Memory B cell (primary cell): ENCODE measurements around the gene PRLR.

Source experiments
- ATAC-seq: fragments of 150-1000 bp; cut with Tn5 transposase; 2 replicates; pipeline ENCODE4 v1.10.0; 2021; ENCODE audit warnings: low read depth, mild to moderate bottlenecking, moderate library complexity
- DNase-seq, 2 donors: peaks; one replicate each; pipeline ENCODE4 v3.0.0; 2022; ENCODE audit warnings: low spot score in 2 of 2
- H3K27ac Mint-ChIP-seq: one replicate; pipeline ENCODE4 v1.8.0; 2022; ENCODE audit warnings: mild to moderate bottlenecking, moderate library complexity, mixed read lengths
- H3K27me3 Mint-ChIP-seq: one replicate; pipeline ENCODE4 v1.8.0; 2022; ENCODE audit warnings: mixed read lengths
- H3K36me3 Mint-ChIP-seq: one replicate; pipeline ENCODE4 v1.8.0; 2022; ENCODE audit warnings: mild to moderate bottlenecking, mixed read lengths
- H3K4me1 Mint-ChIP-seq: one replicate; pipeline ENCODE4 v1.8.0; 2022; ENCODE audit warnings: mixed read lengths
- H3K4me3 Mint-ChIP-seq: one replicate; pipeline ENCODE4 v1.8.0; 2022; ENCODE audit warnings: mild to moderate bottlenecking, moderate library complexity, mixed read lengths
- H3K9me3 Mint-ChIP-seq: one replicate; pipeline ENCODE4 v1.8.0; 2022; ENCODE audit warnings: mixed read lengths

PRLR gene

GRCh38 chr5:35066260-35066795 lies 164.0 kb downstream of the PRLR start:
- Mint-ChIP-seq H3K9me3 (no peaks in the 10 kb centered on the region), H3K4me1 (peaks cover 11% of the 10 kb centered on the region), H3K27ac (no peak overlapping the region), H3K36me3 (no peaks in the 10 kb centered on the region), H3K4me3 (no peak overlapping the region), H3K27me3 (no peaks in the 10 kb centered on the region)
- ATAC-seq (peak; percentile 82), DNase-seq (no peak)

GRCh38 chr5:35063414-35063813 lies 166.9 kb downstream of the PRLR start:
- DNase-seq = no peak
- Mint-ChIP-seq H3K36me3 (no peaks in the 10 kb centered on the region), H3K27ac (no peak overlapping the region), H3K4me3 (no peak overlapping the region), H3K9me3 (no peaks in the 10 kb centered on the region), H3K27me3 (no peaks in the 10 kb centered on the region), H3K4me1 (peaks cover 11% of the 10 kb centered on the region)
- ATAC-seq = no peak

GRCh38 chr5:35061211-35061770 lies 169.0 kb downstream of the PRLR start:
- no peak for DNase-seq
- H3K27ac Mint-ChIP-seq = no peak overlapping the region
- no peaks in the 10 kb centered on the region for H3K9me3 Mint-ChIP-seq
- H3K4me1 Mint-ChIP-seq = peaks cover 8% of the 10 kb centered on the region
- H3K4me3 Mint-ChIP-seq = no peak overlapping the region
- ATAC-seq = no peak
- no peaks in the 10 kb centered on the region for H3K27me3 Mint-ChIP-seq
- no peaks in the 10 kb centered on the region for H3K36me3 Mint-ChIP-seq

- Mint-ChIP-seq H3K9me3 (no peaks in the 10 kb centered on the region), H3K4me3 (no peak overlapping the region), H3K27me3 (peaks cover 2% of the 10 kb centered on the region), H3K27ac (no peak overlapping the region), H3K4me1 (no peaks in the 10 kb centered on the region), H3K36me3 (no peaks in the 10 kb centered on the region)
- no peak for ATAC-seq
- DNase-seq = no peak
Observed at GRCh38 chr5:35060236-35060635, 170.1 kb downstream of the PRLR start.

DNA sequence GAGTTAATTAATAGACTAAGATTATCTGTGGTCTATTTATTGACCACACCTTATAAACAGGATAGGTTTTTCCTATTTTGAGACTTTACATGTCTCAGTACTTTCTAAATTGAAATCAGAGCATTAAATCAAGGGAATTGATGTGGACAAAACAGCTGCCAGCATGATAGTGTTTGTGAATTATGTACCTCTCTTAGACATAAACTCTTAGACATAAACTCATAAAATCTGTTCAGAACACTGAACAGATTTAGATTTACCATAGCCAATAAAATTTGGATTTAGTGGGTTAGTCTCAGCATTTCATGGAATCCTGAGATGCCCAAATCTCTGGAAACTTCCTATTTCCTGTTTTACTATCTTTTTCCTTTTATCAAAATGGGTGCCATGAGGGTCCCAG lies 171.0 kb downstream of the PRLR start:
- ATAC-seq = no peak
- Mint-ChIP-seq H3K36me3 (no peaks in the 10 kb centered on the region), H3K27me3 (peaks cover 2% of the 10 kb centered on the region), H3K27ac (no peak overlapping the region), H3K4me1 (no peaks in the 10 kb centered on the region), H3K9me3 (no peaks in the 10 kb centered on the region), H3K4me3 (no peak overlapping the region)
- DNase-seq = no peak

GRCh38 chr5:35058374-35058788 lies 171.9 kb downstream of the PRLR start:
- no peak overlapping the region for H3K27ac Mint-ChIP-seq
- no peak overlapping the region for H3K4me3 Mint-ChIP-seq
- no peak for DNase-seq
- H3K9me3 Mint-ChIP-seq = no peaks in the 10 kb centered on the region
- peaks cover 4% of the 10 kb centered on the region for H3K27me3 Mint-ChIP-seq
- H3K36me3 Mint-ChIP-seq = no peaks in the 10 kb centered on the region
- H3K4me1 Mint-ChIP-seq = no peaks in the 10 kb centered on the region
- no peak for ATAC-seq

- H3K36me3 Mint-ChIP-seq = no peaks in the 10 kb centered on the region
- H3K27ac Mint-ChIP-seq = no peak overlapping the region
- peaks cover 4% of the 10 kb centered on the region for H3K27me3 Mint-ChIP-seq
- H3K9me3 Mint-ChIP-seq = no peaks in the 10 kb centered on the region
- DNase-seq (no peak), ATAC-seq (no peak)
- H3K4me1 Mint-ChIP-seq = no peaks in the 10 kb centered on the region
- H3K4me3 Mint-ChIP-seq = no peak overlapping the region
Observed at GRCh38 chr5:35056686-35057085, 173.6 kb downstream of the PRLR start.

GRCh38 chr5:35052838-35053237 lies 177.4 kb downstream of the PRLR start:
- peaks cover 9% of the 10 kb centered on the region for H3K27me3 Mint-ChIP-seq
- ATAC-seq = no peak
- H3K4me3 Mint-ChIP-seq = no peak overlapping the region
- no peak for DNase-seq
- no peaks in the 10 kb centered on the region for H3K9me3 Mint-ChIP-seq
- no peaks in the 10 kb centered on the region for H3K36me3 Mint-ChIP-seq
- H3K4me1 Mint-ChIP-seq = no peaks in the 10 kb centered on the region
- H3K27ac Mint-ChIP-seq = no peak overlapping the region

GRCh38 chr5:35050541-35051126 lies 179.7 kb downstream of the PRLR start:
- no peak overlapping the region for H3K27ac Mint-ChIP-seq
- no peaks in the 10 kb centered on the region for H3K9me3 Mint-ChIP-seq
- peaks cover 9% of the 10 kb centered on the region for H3K27me3 Mint-ChIP-seq
- no peaks in the 10 kb centered on the region for H3K36me3 Mint-ChIP-seq
- H3K4me3 Mint-ChIP-seq = no peak overlapping the region
- H3K4me1 Mint-ChIP-seq = no peaks in the 10 kb centered on the region
- DNase-seq (no peak), ATAC-seq (no peak)

GRCh38 chr5:35048910-35049309 lies 181.4 kb downstream of the PRLR start:
- H3K27me3 Mint-ChIP-seq = peaks cover 11% of the 10 kb centered on the region
- no peak for DNase-seq
- no peak for ATAC-seq
- no peaks in the 10 kb centered on the region for H3K4me1 Mint-ChIP-seq
- no peak overlapping the region for H3K4me3 Mint-ChIP-seq
- no peak overlapping the region for H3K27ac Mint-ChIP-seq
- no peaks in the 10 kb centered on the region for H3K36me3 Mint-ChIP-seq
- no peaks in the 10 kb centered on the region for H3K9me3 Mint-ChIP-seq

DNA sequence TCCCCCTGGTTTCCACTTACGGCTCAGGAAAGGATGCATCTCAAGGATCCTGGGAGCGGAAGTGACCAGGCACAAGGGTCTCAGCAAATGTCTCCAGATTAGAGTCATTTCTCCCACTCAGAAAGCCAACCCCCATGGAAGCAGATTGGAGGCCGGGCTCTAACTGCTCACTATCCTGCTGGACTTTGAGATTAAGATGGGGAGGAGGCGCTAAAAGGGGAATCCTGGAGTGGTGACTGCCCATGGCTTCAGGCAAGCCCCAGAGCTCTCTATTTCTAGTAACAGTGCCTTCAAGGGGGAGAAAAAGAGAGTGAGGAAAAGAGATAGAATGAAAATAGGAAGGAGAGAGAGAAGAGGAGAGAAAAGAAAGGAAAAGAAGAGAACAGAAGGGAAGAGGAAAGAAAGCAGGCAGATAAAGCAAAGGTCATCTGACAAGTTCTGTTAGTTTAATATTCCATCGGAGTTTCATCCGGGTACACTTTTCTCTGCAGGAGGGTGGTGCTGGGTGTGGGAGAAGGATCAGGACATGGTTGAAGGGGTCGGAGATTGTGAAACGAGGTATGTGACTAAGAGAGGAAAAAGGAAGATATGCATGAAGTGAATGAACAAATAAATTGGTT lies 182.4 kb downstream of the PRLR start, which contains the start of gene AGXT2:
TSS of gene AGXT2 (minus strand) at position 165 of the 620 bp plus-strand sequence. CDS start at position 108, 57 bp downstream.
- no peak within 1 kb of the TSS for H3K4me3 Mint-ChIP-seq
- H3K4me1 Mint-ChIP-seq = no peaks in the 10 kb centered on the region
- H3K9me3 Mint-ChIP-seq = no peaks in the 10 kb centered on the region
- H3K27me3 Mint-ChIP-seq = peaks cover 10% of the 10 kb centered on the region
- H3K36me3 Mint-ChIP-seq = no peaks in the 10 kb centered on the region
- DNase-seq (no peak), ATAC-seq (no peak)
- H3K27ac Mint-ChIP-seq = no peak within 1 kb of the TSS

- DNase-seq = no peak
- no peak for ATAC-seq
Observed at GRCh38 chr5:35046774-35047173, 183.5 kb downstream of the PRLR start.

DNA sequence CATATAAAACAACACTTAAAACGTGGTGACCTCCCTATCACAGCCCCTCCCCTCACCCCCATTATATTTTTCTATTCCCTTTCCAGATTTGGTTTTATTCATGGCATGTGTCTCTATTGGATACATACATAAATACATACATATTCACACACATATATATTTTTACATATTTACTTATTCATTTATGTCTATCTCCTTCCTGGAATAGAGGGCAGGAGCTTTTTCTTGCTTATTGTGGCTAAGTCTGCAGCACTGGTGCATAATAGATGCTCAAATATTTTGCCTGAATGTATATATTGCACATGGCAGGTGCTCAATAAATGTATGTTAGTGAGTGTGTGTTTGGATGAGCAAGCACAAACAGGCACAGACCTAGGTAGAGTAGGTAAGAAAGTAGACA lies 185.0 kb downstream of the PRLR start:
- Mint-ChIP-seq H3K36me3 (no peaks in the 10 kb centered on the region), H3K27ac (no peak overlapping the region), H3K4me1 (no peaks in the 10 kb centered on the region), H3K27me3 (peaks cover 10% of the 10 kb centered on the region), H3K9me3 (no peaks in the 10 kb centered on the region), H3K4me3 (no peak overlapping the region)
- no peak for ATAC-seq
- DNase-seq = no peak

More at GRCh38 chr5:35046774-35047173, 183.5 kb downstream of the PRLR start:
- Mint-ChIP-seq H3K27ac (no peak overlapping the region), H3K4me1 (no peaks in the 10 kb centered on the region), H3K9me3 (no peaks in the 10 kb centered on the region), H3K27me3 (peaks cover 10% of the 10 kb centered on the region), H3K4me3 (no peak overlapping the region), H3K36me3 (no peaks in the 10 kb centered on the region)

DNA sequence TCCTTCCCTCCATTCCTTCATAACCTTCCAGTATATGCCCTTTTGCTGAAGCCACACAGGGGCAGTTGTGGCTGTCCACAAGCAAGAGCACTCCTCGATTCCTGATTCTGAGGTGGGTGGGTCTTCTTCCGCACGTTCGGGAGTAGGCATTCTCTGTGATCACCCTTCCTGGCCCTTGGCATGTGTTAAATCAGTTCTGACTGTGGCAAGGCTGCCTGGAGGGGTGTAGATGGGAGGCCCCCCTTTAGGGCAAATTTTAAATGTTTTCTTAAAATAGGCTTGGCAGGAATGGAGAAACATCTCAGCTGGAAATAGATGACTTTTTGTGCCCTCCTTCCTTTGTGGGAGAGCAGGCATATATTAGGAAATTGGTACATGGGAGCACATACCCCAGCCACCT lies 185.6 kb downstream of the PRLR start:
- no peaks in the 10 kb centered on the region for H3K36me3 Mint-ChIP-seq

More for the DNA sequence above, 185.6 kb downstream of the PRLR start:
- H3K27ac Mint-ChIP-seq = no peak overlapping the region
- DNase-seq (no peak), ATAC-seq (no peak)
- no peaks in the 10 kb centered on the region for H3K4me1 Mint-ChIP-seq
- no peak overlapping the region for H3K4me3 Mint-ChIP-seq
- H3K9me3 Mint-ChIP-seq = no peaks in the 10 kb centered on the region
- peaks cover 12% of the 10 kb centered on the region for H3K27me3 Mint-ChIP-seq
